ENCODE data around the gene ARRB2. TPM values are rescaled to one million over a fixed set of nuclear protein-coding genes. Genes with fewer than 3 reads are reported as not detected.

The ARRB2 gene
- total and polyA plus RNA-seq, 2 of the 13 experiments (the other 11 are each of a cell fraction or from before 2014, with no cell fraction given): 21.5 to 49.2 TPM

GRCh38 chr17:4709794-4710692, at the start of gene ARRB2 (continued):
- no peak for TF ChIP-seq USF2 (IDR thresholded peaks at IDR 0.05; ENCODE audit: low read depth, low read length)
- TF ChIP-seq USF2 (CRISPR knock-in tag; IDR thresholded peaks at IDR 0.05; ENCODE audit: borderline replicate concordance): peak; percentile 17; the same call in 1 of the 2 replicates
- TF ChIP-seq POLR2AphosphoS2 (IDR thresholded peaks at IDR 0.05; ENCODE audit: low read depth, low read length): no peak
- TF ChIP-seq ZNF362 (CRISPR knock-in tag; IDR thresholded peaks at IDR 0.05; ENCODE audit: borderline replicate concordance): no peak
- TF ChIP-seq HNRNPL (IDR thresholded peaks at IDR 0.05; ENCODE audit: low read depth, low read length): no peak
- TF ChIP-seq ZXDC (CRISPR knock-in tag; IDR thresholded peaks at IDR 0.05): no peak
- TF ChIP-seq PCBP2 (optimal IDR thresholded peaks at IDR 0.05; ENCODE audit: low read depth, low read length, poor library complexity, severe bottlenecking): no peak
- TF ChIP-seq BCLAF1 (IDR thresholded peaks at IDR 0.05): no peak
- no peak for TF ChIP-seq SSRP1 (CRISPR knock-in tag; IDR thresholded peaks at IDR 0.05)
- TF ChIP-seq BCL6 (CRISPR knock-in tag; IDR thresholded peaks at IDR 0.05): no peak
- no peak for TF ChIP-seq FOXP4 (CRISPR knock-in tag; IDR thresholded peaks at IDR 0.05)
- TF ChIP-seq U2AF1 (optimal IDR thresholded peaks at IDR 0.05; ENCODE audit: low read depth, low read length): no peak
- TF ChIP-seq ZNF558 (CRISPR knock-in tag; IDR thresholded peaks at IDR 0.05; ENCODE audit: borderline replicate concordance): no peak; the same call in 1 of the 2 replicates
- peak; percentile 85 for TF ChIP-seq CTCF (CRISPR knock-in tag; IDR thresholded peaks at IDR 0.05)

Measured in HepG2 (cell line).